ENCODE data around the gene RPUSD1. TPM values are rescaled to one million over a fixed set of nuclear protein-coding genes. Genes with fewer than 3 reads are reported as not detected.

The RPUSD1 gene
- total RNA-seq, 1 experiment from 2014 or later = 48.6 TPM

- no peak overlapping the region for H2BK120ac ChIP-seq (ENCODE audit: low read depth, low read length, poor library complexity, severe bottlenecking)
- H4K20me1 ChIP-seq (ENCODE audit: control insufficient read depth, insufficient read depth, insufficient read length) = no peaks in the 10 kb centered on the region
- Mint-ChIP-seq H3K4me3 (no peak overlapping the region), H3K4me1 (peaks cover 0 to 3% of the 10 kb centered on the region in 2 experiments; a peak in 1 of 4 replicates), H3K36me3 (ENCODE audit: insufficient read depth in 1 of 3, low read depth in 3 of 3) (no peaks in the 10 kb centered on the region), H3K27ac (no peak overlapping the region), H3K27me3 (ENCODE audit: low read depth) (peaks cover 5% of the 10 kb centered on the region), H3K9me3 (no peaks in the 10 kb centered on the region; a peak in 1 of 5 replicates)
- no peak overlapping the region for H3K14ac ChIP-seq (ENCODE audit: insufficient read depth, low read length)
- no peak overlapping the region for H3K27ac ChIP-seq (ENCODE audit: insufficient read length, low read depth, low read length)
- H4K8ac ChIP-seq (replicated peaks; ENCODE audit: insufficient read length, low read depth, low read length) = no peak overlapping the region
- no peak overlapping the region for H3K56ac ChIP-seq (ENCODE audit: insufficient read length, low read depth, low read length)
- no peak overlapping the region for H2BK12ac ChIP-seq (ENCODE audit: insufficient read length, low read depth, low read length)
- no peaks in the 10 kb centered on the region for H3K79me2 ChIP-seq (ENCODE audit: insufficient read depth, low read length)
- H4K91ac ChIP-seq (ENCODE audit: insufficient read length, low read depth, low read length) = no peak overlapping the region
- no peak for DNase-seq
- H3K27me3 ChIP-seq (ENCODE audit: insufficient read depth, low read length) = no peaks in the 10 kb centered on the region
- H2BK5ac ChIP-seq (ENCODE audit: insufficient read length, low read length) = no peak overlapping the region
- no peak overlapping the region for H4K5ac ChIP-seq (ENCODE audit: insufficient read length, low read depth, low read length)
- H3K4ac ChIP-seq (ENCODE audit: low read depth, low read length) = no peak overlapping the region
- H3T11ph ChIP-seq (ENCODE audit: low read length) = no peak overlapping the region
- no CpG with 5 or more reads among the region's 21 CpGs for WGBS (ENCODE audit: extremely low coverage, insufficient read length, low lambda C conversion rate)
- no peak overlapping the region for H3K4me2 ChIP-seq (ENCODE audit: insufficient read depth, insufficient read length, low read length)
- no peak overlapping the region for H2AK5ac ChIP-seq (ENCODE audit: insufficient read length, low read length)
- H2AFZ ChIP-seq (ENCODE audit: low read length) = no peak overlapping the region
- no peak overlapping the region for H2BK15ac ChIP-seq (ENCODE audit: low read depth, low read length)
- TF ChIP-seq CTCF (conservative IDR thresholded peaks at IDR 0.05) = no peak
- H3K9me3 ChIP-seq (ENCODE audit: control insufficient read depth, low read depth, low read length) = no peaks in the 10 kb centered on the region
- H3K79me1 ChIP-seq (ENCODE audit: insufficient read depth, low read depth, low read length, poor library complexity, severe bottlenecking) = no peaks in the 10 kb centered on the region
- H3K9ac ChIP-seq (ENCODE audit: extremely low read depth, insufficient read length, low read length) = no peak overlapping the region
- H3K18ac ChIP-seq (ENCODE audit: insufficient read length, low read depth, low read length) = no peak overlapping the region
- H3K23me2 ChIP-seq (ENCODE audit: insufficient read length, low read depth, low read length, poor library complexity, severe bottlenecking) = no peaks in the 10 kb centered on the region
- no peaks in the 10 kb centered on the region for H3K4me1 ChIP-seq (ENCODE audit: insufficient read depth, low read length)
- no peak overlapping the region for H3K23ac ChIP-seq (ENCODE audit: insufficient read length, low read depth, low read length)
- H2BK20ac ChIP-seq (ENCODE audit: low read depth, low read length, poor library complexity, severe bottlenecking) = no peak overlapping the region
These were observed 19.8 kb downstream of the RPUSD1 start for GRCh38 chr16:768428-768827.

All from H9 (cell line).